AG09309 (cell line): ENCODE results near the gene SLC20A1.
"Not testable (repeated sequence)": the region's sequence is repeated elsewhere in the genome, so short reads cannot be mapped to it uniquely, and the experiment has no call there.

Experiments used
- DNase-seq: peaks from one replicate; pipeline ENCODE4 v3.0.0-alpha.2; 2010; ENCODE audit warnings: low read depth
- H3K4me3 ChIP-seq: 2 replicates; pipeline ENCODE4 v1.5.1; 2011; ENCODE audit warnings: mild to moderate bottlenecking, low read depth, low read length, moderate library complexity; ENCODE audit not compliant: control insufficient read depth
- TF ChIP-seq, protein P1 (sequence below): IDR thresholded peaks from 2 replicates; pipeline ENCODE4 v1.5.1; 2011; ENCODE audit warnings: mild to moderate bottlenecking, low read depth, low read length, inconsistent platforms; ENCODE audit not compliant: insufficient read depth, control insufficient read depth; ENCODE audit errors: missing control alignments

SLC20A1 gene

GRCh38 chr2:112705575-112705974 lies 59.8 kb downstream of the SLC20A1 start:
- DNase-seq: no peak
- TF ChIP-seq, protein P1, sequence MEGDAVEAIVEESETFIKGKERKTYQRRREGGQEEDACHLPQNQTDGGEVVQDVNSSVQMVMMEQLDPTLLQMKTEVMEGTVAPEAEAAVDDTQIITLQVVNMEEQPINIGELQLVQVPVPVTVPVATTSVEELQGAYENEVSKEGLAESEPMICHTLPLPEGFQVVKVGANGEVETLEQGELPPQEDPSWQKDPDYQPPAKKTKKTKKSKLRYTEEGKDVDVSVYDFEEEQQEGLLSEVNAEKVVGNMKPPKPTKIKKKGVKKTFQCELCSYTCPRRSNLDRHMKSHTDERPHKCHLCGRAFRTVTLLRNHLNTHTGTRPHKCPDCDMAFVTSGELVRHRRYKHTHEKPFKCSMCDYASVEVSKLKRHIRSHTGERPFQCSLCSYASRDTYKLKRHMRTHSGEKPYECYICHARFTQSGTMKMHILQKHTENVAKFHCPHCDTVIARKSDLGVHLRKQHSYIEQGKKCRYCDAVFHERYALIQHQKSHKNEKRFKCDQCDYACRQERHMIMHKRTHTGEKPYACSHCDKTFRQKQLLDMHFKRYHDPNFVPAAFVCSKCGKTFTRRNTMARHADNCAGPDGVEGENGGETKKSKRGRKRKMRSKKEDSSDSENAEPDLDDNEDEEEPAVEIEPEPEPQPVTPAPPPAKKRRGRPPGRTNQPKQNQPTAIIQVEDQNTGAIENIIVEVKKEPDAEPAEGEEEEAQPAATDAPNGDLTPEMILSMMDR: no peak
- no peak overlapping the region for H3K4me3 ChIP-seq

GRCh38 chr2:112706170-112706664 lies 60.5 kb downstream of the SLC20A1 start:
- no peak overlapping the region for H3K4me3 ChIP-seq
- TF ChIP-seq, protein P1: no peak
- DNase-seq: no peak

- DNase-seq, H3K4me3 ChIP-seq: not testable (repeated sequence)
These were observed 61.2 kb downstream of the SLC20A1 start for GRCh38 chr2:112706947-112707346.

GRCh38 chr2:112708968-112709367 lies 63.2 kb downstream of the SLC20A1 start:
- TF ChIP-seq, protein P1: no peak
- DNase-seq: no peak
- H3K4me3 ChIP-seq: no peak overlapping the region

DNA sequence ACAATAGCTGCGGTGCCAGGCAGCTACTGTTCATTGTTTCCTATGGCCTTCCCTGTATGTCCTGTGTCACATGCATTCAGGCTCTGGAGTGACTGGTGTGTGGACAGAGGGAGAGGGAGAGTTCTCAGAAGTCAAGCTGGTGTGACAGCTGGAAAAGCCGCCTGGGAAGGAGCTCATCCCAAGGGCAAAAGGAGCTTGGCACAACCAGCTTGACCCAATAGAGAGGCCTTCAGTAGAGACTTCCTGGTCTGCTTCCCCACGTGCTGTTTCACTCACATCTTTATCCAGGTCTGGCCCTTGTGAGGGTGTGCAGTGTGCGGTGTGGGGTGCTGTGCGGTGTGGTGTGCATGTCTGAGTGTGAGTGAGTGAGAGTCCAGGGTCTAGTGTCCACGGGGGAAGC lies 64.0 kb downstream of the SLC20A1 start:
- no peak for DNase-seq
- TF ChIP-seq, protein P1: no peak
- no peak overlapping the region for H3K4me3 ChIP-seq

DNA sequence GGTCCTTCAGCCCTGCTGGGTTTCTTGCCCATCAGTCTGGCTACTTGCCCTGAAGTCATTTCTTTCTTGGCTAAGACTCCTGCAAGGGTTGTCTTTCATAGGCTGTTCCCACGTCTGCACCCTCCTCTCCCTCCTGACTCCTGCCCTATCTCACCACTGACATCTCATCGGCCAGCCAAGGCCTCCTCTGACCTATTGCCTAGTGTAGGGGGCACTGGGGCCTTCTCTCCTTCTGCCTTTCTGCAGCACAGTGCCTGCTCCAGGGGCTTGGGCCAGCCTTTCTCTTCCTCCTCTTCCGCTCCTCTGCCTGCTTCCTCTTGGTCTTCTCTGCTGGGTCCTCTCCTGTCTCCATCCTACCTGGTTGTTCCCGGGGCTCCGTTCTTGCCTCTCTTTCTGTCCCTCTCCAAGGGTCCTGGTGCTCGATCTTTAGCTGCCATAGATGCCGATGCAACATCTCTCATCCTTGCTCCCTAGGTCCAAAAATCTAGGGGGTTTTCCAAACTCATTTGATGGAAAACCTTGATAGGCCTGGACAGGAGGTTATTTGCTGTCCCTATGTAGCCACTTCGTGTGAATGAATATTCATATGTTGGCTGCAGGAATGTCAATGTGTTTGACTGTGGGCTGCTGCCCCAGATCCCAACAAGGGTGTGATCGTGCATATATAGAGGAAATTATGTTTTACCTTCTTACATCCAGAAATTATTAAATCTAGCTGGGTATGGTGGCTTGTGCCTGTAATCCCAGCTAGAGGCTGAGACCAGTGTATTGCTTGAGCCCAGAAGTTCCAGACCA lies 65.4 kb downstream of the SLC20A1 start:
- no peak overlapping the region for H3K4me3 ChIP-seq
- TF ChIP-seq, protein P1: no peak
- DNase-seq: no peak

DNA sequence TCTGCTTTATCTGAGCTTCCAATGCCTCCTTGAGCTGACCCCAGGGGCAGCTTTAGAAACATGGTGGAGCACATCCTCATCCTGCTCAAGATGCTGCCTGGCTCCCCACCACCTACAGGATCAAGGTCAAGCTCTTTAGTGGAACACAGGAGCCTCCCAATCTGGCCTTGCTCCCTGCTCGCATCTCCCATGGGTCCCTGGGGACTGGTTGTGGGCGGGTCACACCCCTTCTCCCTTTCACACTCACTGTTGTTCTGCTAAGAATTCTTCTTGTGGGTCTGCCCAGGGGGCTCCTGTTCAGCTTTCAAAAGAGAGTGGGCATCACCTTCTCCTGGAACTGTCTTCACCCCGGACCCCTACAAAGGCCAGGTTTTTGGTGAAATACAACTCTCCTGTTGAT lies 66.7 kb downstream of the SLC20A1 start:
- H3K4me3 ChIP-seq: no peak overlapping the region
- DNase-seq: no peak
- TF ChIP-seq, protein P1: no peak
